Amniotic stem cell (primary cell): ENCODE measurements around the gene UTP11.

Experiments used
- DNase-seq: peaks from one replicate; lab custom pipeline; 2025; lab: John Stamatoyannopoulos, UW

The UTP11 gene

GRCh38 chr1:38071312-38072256 lies 59.0 kb downstream of the UTP11 start:
- DNase-seq: no peak

- no peak for DNase-seq
These were observed 60.3 kb downstream of the UTP11 start for GRCh38 chr1:38072858-38073257.

GRCh38 chr1:38073534-38074301 lies 61.2 kb downstream of the UTP11 start:
- no peak for DNase-seq

GRCh38 chr1:38074302-38074677 lies 61.8 kb downstream of the UTP11 start:
- no peak for DNase-seq
